ENCODE data around the gene PPP2R5C.

The PPP2R5C gene

DNA sequence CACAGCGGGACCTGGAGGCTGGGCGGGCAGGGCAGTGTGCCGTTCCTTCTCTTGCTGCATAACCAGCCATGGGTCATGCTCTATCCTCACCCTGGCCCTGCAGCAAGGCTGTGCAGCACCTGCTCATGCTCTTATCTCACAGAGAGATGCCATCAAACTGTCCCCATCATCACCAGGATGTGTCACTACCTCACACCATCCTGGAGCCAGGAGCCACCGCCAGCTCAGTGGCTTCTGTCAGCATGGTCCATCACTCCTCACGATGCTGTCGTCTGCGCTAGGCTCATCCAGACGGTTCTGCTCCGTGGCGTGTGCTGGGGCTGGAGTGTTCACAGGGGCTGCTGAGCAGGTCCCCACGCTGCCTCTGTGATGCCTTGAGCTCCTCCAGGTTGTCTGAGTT lies 125.7 kb downstream of the PPP2R5C start:
- no peak for DNase-seq (ENCODE audit: low read depth)

DNA sequence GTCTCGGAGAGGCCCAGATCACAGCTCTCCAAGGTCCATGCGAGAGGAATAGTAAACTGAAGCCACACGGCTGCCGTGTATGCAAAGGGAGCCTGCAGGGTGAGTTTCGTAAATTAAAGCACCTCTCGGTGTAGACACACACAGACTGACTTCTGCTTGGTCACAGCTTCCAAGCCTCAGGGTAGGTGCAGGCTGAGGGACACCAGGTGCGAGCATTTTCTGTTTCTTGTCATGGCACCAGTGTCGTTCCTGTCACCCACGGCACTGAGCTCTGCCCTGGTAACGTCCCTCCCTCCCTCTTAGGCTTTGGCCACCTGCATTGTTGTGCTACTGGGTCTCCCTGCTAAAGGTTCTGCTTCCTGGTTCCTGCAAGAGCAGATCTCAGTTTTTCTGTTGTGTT lies 126.7 kb downstream of the PPP2R5C start:
- no peak for DNase-seq (ENCODE audit: low read depth)

DNA sequence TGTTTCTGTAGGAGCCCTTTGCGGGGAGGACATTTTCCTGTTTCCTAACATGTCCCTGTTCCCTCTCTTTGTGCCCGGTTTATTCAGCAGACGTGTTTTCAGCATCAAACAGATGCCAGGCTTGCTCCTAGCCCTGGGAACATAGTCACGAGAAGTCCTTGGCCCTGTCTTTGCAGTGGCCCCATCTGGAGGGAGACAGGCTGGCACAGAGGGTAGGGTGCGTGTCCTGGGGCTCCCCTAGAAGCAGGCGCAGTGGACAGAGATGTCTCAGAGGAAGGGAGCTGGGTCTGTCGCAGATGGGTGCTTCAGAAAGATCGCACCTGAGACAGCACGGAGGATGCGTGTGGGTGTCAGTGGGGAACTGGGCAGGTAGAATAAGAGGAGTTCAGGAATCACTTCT lies 127.9 kb downstream of the PPP2R5C start:
- no peak for DNase-seq (ENCODE audit: low read depth)

DNA sequence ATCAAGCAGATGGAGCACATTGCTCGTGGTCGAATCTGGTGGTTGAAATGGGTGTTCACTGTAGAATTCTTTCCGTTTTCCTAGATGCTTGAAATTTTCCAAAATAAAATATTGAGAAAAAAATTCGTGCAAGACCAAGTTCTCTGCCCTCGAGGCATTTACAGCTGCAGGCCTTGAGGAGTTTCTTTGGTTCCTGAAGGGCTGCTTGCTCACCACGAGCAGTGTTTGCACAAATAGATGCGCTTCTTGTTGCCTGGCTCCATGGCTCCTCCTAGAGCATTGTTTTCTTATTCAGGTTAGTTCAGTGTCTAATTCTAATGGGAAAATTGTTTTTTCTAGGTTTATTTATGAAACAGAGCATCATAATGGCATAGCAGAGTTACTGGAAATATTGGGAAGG lies 128.4 kb downstream of the PPP2R5C start:
- no peak for DNase-seq (ENCODE audit: low read depth)

DNA sequence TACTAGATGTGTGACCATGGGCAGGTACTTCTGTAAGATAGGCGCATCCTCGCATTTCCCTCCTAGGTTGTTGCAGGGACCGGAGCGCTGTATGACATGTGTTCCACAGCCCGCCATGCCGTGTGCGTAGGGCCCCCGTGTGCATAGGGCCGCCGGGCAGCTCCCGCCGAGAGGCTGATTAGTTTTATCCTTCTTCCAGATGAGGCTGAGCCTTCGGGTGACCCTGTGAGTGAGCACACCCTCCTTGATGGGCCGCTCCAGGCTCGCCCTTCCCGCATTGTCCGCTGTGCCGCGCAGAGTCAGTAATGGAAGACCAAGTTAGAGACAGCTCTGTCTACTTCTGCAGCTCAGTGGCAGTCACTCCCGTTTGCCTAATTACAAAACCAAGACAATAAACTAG lies 130.0 kb downstream of the PPP2R5C start:
- no peak for DNase-seq (ENCODE audit: low read depth)

DNA sequence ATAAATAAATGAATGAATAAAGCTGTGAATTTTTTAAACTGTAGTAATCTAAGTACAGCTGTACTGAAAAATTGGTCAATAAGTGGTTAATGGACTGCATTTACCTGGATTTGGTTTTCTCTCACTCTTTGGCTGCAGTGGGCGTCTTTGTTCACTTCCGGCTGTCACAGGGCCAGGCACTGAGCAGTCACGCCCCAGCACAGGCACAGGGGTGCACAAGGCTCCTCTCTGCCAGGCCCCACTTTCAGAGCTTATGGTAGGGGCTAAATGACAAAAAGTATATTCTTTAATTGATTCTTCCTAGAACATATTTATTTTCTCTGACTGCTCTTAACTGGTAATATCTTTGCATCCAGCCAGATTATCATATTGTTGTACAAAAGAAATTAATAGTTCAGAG lies 132.2 kb downstream of the PPP2R5C start:
- DNase-seq (ENCODE audit: low read depth): no peak

DNA sequence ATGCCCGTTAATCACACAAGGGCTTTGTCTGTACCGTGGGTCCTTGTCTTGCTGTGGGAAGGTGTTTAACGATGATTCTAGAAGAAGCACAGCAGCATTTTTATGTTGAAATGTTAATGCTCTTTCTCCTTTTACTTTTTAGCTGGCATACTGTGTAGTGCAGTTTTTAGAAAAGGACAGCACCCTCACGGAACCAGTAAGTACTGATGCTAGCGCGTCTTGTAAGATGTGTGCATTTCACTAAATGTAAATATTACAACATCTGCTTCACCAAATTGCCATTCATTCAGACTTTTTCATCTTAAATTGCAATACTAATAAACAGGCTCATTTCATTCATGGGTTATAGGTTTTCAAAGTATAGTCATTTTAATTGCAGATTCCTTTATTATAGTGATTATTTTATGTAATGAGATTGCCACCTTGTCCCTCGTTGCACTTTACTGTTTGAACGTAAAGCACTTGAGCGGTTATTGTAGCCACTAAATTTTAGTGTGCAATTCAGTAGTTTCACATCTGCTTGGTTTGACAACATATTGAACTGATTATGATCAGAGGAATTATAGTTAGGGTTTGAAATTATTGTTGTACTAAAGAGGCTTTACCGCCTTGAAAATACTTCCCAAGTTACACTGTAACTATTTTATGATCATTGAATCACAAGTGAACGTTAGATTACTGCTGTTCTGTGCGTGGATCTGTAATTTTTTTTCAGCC lies 133.0 kb downstream of the PPP2R5C start:
- no peak for DNase-seq (ENCODE audit: low read depth)

DNA sequence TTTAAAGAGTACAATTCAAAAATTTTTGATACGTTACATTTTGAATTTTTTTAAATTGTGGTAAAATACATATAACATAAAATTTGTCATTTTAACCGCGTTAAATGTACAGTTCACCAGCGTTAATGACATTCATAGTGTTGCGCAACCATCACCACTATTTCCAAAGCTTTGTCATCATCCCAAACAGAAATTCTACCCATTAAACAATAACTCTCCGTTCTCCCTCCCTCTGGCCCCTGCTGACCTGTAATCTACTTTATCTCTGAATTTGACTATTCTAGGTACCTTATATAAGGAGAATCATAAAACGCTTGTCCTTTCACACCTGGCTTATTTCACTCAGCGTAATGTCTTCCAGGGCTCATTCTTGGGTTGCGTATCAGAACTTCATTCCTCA lies 133.7 kb downstream of the PPP2R5C start:
- no peak for DNase-seq (ENCODE audit: low read depth)

DNA sequence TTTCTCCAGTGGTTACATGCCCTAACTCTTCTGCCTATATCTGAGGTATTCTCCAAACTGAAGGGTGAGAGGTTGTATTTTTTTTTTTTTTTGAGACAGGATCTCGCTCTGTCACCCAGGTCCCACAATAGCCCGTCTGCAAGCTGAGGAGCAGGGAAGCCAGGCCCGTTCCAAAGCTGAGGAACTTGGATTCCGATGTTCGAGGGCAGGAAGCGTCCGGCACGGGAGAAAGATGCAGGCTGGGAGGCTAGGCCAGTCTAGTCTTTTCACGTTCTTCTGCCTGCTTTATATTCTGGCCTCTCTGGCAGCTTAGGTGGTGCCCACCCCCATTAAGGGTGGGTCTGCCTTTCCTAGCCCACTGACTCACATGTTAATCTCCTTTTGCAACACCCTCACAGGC lies 135.8 kb downstream of the PPP2R5C start:
- DNase-seq (ENCODE audit: low read depth): no peak

DNA sequence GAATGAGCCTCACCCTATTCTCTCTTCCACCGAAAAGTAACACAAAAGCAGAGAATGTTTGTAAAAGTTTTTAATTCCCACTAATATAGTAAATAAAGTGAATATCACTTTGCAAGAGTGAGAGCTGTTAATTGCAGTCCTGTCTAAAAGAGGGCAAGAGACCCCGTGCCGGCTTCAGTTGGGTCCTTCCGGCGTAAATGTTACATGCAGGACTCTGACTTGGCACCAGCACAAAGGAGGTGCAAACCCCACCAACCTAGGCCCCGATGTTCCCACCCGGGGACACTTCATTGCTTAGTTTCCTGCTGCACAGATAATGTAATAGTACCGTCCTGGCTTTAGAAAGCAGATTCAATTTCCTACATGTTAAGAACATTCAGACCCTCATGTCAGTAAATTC lies 136.9 kb downstream of the PPP2R5C start:
- DNase-seq (ENCODE audit: low read depth): no peak

DNA sequence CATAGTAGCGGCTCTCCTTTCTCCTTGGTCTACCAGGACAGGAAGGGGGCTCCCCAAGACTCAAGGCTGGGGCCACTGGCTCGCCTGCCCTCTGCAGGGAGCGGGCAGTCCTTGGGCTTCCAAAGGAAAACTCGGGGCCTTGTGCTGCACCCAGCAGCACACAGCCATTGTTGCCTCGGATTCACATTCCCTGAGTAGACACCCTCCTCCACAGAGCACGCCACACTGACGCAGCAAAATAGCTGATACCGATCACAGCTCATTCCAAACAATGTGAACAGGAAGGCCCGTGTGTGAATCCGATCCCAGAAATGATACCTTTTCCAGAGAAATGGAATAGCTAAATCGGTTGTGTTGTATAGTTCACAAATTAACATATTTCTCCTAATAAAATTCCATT lies 137.8 kb downstream of the PPP2R5C start:
- DNase-seq (ENCODE audit: low read depth): no peak

DNA sequence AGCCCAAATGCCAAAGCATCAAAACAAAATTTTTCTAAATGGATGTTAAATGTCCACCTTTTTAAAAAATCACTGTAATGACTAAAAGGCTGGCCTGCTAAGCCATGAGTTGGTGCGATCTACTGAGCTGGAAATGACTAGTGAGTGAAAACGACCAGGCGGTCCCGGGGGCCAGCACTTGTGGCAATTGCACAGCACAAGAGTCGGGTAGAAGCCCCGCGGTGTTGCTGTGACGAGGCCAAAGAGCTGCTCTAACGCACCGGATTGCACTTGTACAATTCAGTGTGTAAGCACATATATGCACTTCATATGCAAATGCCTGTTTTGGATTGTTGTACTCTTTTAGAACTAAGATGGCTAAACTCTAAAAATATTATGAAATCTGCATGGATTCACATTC lies 138.7 kb downstream of the PPP2R5C start:
- DNase-seq (ENCODE audit: low read depth): no peak

DNA sequence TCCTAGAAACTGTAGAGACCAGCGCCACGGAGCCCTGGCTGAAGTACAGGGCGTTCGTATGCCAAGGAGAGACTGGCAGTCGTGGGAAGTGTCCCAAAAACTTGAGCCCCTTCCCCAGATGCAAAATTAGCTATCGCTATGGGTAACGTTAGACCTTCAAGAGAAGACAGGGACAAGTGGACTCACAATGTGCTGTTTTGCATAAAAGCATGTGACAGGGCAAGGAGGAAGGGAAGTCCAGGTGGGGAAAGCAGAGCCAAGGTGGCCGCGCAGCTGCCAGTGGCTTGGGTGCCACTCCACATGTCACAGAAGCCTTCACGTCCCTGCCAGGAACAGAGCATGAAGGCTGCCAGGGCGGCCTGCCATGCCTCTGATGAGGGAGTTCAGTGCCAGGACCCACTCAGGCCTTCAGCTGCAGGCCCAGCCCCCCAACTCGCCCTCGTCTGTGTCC lies 141.6 kb downstream of the PPP2R5C start:
- DNase-seq (ENCODE audit: low read depth): no peak

DNA sequence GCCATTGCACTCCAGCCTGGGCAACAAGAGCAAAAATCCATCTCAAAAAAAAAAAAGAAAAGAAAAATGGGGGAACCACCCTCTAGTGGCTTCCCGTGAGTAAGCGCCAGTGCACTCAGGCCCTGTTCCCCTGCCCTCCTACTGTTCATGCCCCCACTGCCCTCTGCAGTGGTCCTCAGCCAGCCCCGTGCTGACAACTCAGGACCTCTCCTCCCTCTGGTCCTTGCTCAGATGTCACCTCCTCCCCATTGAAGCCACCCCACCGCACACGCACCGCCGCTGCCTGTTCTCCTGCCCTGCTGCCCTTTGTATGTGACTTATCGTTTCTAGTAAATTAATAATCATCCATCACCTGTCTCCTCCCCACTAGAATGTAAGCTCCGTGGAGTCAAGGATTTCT lies 144.1 kb downstream of the PPP2R5C start:
- no peak for DNase-seq (ENCODE audit: low read depth)

DNA sequence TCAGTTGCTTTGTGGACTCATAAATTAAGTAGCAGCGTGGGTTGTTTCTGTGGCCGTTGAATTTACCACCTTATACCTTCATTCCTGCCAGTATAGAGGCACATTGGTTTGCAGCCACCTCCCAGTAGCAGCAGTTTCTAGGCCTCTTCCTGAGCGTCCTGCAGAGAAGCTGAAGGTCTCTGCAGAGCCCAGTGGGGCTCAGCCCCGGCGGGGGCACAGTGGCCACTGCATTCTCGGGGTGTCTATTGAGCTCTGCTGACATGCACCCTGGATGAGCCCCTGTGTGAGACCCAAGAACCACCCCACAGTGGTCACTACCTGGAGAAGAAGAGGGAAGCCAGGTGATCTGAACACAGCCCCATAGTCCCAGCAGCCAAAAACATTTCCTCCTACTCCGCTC lies 145.1 kb downstream of the PPP2R5C start:
- no peak for DNase-seq (ENCODE audit: low read depth)

DNA sequence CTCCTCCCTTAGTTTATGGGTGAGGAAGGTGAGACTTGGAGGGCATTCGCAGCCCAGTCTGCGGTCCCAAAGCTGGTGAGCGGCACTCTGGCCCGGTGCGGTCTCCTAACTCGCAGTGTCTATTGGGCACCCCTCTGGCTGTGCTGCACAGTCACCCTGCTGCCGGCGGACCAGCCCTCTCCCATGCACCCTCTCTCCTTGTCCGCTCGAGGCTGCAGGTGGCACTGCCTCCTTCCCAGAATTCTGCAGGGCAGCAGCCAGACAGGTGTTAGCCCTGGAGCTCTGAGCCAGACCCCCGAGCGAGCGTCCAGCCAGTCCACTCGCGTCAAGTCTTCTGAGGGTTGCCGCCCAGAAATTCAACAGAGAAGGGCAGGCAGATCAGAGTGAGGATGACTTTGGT lies 146.1 kb downstream of the PPP2R5C start:
- DNase-seq (ENCODE audit: low read depth): no peak

DNA sequence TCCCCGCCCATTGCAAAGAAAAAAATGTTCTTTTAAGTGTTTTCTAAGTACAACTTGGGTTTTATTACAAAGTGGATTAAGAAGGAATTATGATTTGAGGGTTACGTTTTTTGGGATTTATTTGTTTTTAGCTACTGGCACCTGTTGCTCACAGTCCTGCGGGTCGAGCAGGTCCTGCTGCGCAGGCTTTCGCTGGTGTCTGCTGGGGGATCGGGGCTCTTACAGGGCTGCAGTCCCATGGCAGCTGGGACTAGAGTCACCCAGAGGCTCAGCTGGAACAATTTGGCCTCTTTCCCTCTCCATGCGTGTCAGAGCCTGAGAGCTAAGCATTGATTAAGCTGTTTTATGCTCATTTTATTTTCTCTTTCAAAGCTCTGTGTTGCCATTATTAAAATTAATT lies 147.3 kb downstream of the PPP2R5C start:
- no peak for DNase-seq (ENCODE audit: low read depth)

DNA sequence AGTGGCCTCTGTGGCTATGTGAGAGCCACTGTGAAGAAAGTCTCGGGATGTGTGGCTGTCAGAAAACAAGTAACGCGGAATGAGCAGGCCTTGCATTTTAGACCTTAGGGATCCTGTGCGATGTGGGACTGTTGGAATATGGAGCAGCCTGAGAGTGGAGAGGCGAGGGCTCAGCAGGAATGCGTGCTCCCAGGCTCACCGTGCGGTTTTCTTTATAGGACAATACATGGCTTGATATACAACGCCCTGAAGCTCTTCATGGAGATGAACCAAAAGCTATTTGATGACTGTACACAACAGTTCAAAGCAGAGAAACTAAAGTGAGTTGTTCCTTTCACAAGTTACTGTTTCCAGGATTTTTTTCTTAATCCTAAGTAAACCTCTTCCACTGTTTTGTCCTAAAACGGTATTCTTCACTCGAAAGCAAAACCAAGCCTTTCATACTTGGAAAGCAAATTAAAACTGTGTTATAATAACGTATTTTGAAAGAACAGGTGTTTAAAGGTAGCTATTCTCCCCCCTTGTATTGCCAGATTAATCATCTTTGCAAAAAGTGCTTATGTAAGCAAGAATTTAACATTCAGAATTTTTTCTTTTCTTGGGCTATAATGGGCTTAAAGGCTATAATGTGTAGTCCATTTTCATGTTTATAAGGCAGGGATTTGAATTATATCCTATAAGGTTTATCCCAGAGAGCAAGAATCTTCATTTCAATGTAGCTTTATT lies 148.0 kb downstream of the PPP2R5C start:
- DNase-seq (ENCODE audit: low read depth): no peak

DNA sequence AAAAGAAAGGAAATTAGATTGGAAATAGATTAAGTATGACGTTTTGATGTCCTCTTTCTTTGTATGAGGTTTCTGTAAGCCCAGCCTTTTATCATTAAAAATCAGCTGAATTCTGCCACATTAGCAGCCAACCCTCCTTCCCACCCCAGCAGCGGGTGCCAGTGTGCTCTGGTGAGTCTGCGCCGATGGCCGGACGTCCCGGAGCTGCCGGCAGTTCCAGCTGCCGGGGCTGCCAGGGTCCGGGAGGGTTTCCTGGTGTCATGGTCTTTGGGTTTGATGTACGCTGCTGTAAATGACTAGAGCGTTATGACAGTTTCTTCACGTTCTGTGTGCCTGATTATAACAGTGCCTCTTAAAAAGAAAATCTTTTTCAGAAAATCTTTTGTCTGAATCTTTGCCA lies 151.3 kb downstream of the PPP2R5C start:
- DNase-seq (ENCODE audit: low read depth): no peak

DNA sequence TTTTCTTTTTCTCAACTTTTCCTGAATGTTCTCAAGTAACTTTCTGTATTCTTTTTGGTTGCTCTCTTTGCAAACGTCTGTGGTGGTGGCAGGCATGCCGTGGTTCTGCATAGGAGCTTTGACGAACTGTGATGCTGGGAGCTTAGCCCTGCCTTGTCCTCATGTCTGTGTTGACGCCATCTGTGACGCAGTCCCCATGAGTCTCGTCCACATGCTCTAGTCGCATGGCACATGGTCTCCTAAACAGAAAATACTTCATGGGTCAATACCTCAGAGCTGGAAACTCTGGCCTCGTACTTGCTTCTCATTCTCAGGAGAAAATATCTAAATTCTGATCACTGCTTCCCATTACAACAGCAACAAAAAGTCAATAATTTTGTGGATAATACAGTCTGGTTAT lies 152.6 kb downstream of the PPP2R5C start:
- DNase-seq (ENCODE audit: low read depth): no peak

DNA sequence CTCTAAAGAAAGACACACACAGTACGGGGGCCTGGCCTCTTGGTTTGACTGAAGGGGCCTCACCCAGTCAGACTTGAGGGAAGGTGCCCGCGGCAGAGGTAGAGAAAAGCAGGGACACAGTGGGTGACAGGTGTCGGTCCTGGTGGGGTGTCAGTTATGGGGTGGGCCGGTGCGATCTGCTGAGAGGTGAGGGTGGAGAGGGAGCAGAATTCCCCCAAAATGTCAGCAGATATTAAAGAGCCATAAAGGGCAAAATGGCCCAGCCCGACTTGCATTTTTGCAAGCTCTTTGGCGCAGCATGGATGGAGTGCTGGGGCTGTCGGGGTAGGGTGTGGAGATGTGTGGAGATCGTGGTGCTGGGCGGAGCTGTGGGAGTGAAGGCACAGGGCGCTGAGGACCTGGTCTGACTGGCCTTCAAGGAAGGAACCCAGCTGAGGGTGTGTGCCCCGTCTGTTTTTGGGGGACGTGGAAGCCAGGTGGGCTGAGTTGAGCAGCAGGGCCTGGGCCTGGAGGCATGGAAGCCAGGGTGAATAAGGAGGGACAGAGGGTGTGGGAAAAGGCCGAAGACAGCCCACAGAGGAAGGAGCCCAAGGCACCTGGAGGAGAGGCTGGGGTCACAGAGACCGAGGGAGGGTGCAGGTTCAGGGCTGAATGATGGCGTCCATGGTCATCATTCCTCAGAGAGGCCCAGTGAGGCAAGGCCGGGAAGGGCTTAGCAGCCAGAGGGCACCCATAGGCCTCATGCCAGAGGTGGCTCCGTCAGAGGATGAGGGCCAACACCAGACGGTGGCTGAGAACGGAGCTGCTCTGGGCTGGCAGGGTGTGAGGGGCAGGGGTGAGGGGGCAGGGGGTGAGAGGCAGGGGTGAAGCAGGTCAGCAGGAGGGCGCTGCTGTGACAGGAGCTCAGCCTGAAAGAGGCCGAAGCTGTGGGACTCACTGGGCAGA lies 154.6 kb downstream of the PPP2R5C start:
- no peak for DNase-seq (ENCODE audit: low read depth)

DNA sequence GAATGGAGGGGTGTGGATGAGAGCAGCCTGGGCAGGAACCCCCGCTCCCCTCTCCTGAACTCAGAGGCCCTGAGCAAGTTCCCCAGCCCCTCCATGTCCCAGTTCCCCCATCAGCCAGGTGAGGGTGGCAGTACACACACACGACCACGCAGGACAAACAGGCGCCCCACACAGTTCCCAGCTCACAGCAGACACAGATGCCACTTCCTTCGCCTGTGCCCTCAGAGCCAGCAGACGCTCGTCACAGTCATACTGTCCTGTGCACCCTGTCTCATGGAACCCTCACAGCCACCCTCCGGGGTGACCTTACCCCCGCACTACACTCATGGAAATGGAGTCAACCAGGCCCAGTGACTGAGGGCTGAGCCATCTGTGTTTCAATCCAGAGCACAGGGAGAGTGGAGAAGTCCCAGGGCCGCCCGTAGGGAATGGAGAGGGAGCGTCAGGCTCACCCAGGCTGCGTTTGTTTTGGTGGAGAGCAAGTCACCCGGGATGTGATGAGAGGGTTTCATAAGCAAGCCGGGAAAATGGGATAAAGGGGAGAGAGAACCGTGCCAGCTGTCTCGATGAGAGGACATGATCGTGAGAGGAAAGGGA lies 155.4 kb downstream of the PPP2R5C start:
- no peak for DNase-seq (ENCODE audit: low read depth)
